SKM-1 (cell line): ENCODE data around the gene ALPK3.

Experiments used
- DNase-seq: peaks from one replicate; lab custom pipeline; 2025; ENCODE audit not compliant: unreplicated experiment; lab: John Stamatoyannopoulos, UW

ALPK3 gene, protein sequence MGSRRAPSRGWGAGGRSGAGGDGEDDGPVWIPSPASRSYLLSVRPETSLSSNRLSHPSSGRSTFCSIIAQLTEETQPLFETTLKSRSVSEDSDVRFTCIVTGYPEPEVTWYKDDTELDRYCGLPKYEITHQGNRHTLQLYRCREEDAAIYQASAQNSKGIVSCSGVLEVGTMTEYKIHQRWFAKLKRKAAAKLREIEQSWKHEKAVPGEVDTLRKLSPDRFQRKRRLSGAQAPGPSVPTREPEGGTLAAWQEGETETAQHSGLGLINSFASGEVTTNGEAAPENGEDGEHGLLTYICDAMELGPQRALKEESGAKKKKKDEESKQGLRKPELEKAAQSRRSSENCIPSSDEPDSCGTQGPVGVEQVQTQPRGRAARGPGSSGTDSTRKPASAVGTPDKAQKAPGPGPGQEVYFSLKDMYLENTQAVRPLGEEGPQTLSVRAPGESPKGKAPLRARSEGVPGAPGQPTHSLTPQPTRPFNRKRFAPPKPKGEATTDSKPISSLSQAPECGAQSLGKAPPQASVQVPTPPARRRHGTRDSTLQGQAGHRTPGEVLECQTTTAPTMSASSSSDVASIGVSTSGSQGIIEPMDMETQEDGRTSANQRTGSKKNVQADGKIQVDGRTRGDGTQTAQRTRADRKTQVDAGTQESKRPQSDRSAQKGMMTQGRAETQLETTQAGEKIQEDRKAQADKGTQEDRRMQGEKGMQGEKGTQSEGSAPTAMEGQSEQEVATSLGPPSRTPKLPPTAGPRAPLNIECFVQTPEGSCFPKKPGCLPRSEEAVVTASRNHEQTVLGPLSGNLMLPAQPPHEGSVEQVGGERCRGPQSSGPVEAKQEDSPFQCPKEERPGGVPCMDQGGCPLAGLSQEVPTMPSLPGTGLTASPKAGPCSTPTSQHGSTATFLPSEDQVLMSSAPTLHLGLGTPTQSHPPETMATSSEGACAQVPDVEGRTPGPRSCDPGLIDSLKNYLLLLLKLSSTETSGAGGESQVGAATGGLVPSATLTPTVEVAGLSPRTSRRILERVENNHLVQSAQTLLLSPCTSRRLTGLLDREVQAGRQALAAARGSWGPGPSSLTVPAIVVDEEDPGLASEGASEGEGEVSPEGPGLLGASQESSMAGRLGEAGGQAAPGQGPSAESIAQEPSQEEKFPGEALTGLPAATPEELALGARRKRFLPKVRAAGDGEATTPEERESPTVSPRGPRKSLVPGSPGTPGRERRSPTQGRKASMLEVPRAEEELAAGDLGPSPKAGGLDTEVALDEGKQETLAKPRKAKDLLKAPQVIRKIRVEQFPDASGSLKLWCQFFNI (N-terminal part only)

DNA sequence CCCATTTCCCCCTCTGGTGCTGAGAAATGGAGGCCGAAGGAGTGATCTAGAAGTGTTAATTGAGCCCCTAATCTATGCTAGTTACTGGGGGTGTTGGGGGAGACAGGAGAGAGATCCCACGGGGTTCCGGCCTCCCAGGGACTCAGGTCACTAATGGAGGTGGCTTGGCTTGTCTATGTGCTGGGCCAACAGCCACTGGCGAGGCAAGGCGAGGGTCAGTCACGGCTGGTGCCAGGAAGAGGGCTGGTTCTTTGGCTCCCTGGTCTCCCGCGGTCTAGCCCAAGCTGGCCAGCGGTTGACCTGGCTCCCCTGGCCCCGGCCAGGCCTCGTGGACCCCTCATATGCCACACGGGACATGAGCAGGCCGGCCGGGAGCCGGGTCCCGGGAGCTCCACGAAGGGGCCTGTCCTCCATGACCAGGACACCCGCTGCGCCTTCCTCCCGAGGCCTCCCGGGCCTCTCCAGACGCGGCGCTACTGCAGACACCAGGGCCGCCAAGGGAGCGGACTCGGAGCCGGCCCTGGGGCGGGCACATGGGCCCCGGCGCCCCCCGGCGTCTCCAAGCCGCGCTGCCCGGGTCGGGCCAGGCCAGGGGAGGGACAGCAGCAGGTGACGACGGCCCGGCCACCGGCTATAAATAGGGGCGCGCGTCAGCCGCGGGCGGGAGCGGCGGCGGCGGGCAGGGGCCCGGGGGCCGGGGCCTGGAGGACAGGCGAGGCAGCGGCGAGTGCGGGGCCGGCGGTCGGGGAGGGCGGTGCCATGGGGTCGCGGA lies at the start of gene ALPK3:
TSS of gene ALPK3 (plus strand) at position 663 of the 772 bp plus-strand sequence. CDS start at position 760, 97 bp downstream.
- no peak for DNase-seq

DNA sequence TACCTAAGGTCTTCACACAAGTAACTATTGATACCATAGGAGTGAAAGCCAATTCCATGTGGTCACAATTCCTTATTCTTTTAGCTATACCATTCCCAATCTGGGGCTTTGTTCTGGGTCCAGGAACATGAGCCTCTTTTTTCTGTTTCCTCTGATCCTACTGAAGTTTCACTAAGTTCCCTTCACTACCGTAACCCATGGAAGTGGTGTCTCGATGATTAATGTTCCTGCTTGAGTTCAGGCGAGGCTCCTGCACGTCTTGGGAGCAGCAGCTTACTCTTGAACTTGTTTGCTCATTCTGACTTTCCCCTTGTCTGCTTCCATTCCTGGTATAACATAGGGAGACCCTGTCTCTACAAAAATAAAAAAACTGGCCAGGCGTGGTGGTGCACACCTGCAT lies 45.1 kb upstream of the ALPK3 start:
- DNase-seq, result no peak

DNA sequence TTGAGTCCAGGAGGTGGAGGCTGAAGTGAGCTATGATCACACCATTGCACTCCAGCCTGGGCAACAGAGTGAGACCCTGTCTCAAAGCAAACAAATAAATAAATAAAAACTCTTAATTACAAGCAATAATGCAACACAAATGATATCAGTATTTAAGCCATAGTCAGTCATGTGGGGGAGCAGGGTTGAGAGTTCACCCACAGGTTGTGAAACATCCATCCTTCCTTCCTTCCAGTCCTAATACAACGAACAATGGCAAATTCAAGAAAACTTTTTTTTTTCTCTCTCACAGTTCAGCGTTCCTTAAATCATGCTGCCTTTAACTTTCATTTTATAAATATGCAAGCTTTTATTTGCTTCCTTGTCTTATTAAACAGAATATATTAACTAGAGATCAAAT lies 44.7 kb upstream of the ALPK3 start:
- peak; percentile 4 for DNase-seq

DNA sequence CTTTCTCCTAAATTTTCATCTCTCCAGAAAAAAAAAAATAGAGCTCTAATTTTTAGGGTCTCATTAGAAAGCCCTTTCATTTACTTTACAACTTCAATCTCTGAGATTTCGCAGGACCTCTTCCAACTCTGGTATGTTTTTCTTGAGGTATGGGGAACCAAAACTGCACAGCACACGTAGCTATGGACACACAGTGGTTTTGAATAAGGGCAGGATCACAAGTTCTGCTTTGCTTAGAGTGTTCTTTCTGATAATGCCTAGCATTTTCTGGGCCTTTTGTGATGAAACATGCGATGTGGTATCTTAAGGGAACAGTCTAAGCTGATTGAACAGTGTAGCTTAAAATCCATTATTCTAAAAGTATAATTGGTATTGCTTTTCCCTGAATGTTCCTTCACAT lies 43.4 kb upstream of the ALPK3 start:
- peak; percentile 30 for DNase-seq

GRCh38 chr15:84775867-84776449 lies 41.2 kb upstream of the ALPK3 start:
- DNase-seq, result no peak

GRCh38 chr15:84778194-84778593 lies 39.0 kb upstream of the ALPK3 start:
- no peak for DNase-seq

DNA sequence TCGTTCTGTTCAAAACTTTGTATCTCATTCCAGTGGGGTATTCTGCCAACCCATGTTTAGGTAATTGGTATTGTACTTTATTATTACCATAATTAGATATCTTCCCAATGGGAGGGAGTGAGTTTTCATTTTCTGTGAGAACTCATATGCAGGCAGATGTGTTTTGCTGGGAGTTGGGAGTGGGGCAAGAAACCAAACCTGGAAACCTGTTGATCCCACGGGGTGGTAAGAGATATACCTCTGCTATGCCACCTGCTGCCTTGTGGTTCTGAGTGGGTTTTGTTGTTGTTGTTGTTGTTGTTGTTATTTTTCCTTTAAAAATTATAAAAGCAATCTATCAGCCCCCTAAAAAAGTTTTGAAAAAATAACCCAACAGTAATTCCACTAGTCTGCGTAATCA lies 36.7 kb upstream of the ALPK3 start:
- no peak for DNase-seq

DNA sequence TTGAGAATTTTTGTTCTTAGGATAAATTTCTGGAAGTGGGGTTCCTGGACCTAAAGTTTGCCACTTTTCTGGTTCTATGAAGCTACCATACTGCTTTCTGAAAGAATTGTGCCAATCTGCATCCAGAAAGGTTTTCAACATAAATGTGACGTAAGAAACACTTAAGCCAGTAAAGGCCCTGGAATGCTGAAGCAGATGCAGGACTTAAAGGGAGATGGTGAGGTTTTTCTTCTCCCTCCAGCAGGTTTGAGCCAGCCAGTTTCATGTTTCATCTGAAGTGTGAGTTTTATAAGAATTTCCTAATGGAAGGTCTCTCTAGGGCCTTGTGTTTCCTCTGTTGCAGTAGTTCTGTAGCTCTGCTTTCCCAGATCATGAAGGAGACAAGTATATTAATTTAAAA lies 35.7 kb upstream of the ALPK3 start:
- DNase-seq, result no peak

DNA sequence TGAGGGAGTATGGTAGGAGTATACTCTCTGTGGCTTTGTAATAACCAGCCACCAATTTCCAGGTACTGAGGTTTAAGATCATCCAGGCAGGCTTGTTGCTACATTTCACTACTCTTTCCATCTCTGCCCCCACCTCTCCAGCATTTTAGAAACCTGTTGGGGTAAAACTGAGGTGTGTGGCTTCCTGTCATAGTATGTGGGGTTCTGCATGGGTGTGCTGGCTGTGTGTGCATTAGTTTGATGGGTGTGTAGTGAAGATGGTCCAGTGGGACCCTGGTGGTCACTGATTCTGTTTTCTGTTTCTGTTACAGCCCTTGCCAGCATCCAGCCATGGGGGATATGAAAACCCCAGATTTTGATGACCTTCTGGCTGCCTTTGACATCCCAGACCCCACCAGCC lies 34.8 kb upstream of the ALPK3 start:
- DNase-seq, result no peak

DNA sequence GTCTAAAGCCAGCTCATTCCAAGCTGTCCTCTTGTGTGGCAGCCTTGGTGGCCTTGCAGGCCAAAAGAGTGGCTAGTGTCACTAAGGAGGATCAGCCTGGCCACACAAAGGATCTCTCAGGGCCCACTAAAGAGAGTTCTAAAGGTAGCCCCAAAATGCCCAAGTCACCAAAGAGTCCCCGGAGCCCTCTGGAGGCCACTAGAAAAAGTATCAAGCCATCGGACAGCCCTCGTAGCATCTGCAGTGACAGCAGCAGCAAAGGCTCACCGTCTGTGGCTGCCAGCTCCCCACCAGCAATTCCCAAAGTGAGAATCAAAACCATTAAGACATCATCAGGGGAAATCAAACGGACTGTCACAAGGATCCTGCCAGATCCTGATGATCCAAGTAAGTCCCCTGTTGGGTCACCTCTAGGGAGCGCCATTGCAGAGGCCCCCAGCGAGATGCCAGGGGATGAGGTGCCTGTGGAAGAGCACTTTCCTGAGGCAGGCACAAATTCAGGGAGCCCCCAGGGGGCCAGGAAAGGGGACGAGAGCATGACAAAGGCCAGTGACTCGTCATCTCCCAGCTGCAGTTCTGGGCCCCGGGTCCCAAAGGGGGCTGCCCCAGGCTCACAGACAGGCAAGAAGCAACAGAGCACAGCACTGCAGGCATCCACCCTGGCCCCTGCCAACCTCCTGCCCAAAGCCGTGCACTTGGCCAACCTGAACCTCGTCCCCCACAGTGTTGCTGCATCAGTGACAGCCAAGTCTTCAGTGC lies 33.5 kb upstream of the ALPK3 start:
- DNase-seq, result no peak

DNA sequence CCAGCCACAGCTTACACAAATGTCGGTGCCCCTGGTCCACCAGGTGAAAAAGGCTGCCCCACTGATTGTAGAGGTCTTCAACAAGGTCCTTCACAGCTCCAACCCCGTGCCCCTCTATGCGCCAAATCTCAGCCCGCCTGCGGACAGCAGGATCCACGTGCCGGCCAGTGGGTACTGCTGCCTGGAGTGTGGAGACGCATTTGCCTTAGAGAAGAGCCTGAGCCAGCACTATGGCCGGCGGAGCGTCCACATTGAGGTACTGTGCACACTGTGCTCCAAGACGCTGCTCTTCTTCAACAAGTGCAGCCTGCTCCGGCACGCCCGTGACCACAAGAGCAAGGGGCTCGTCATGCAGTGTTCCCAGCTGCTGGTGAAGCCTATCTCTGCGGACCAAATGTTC lies 32.9 kb upstream of the ALPK3 start:
- DNase-seq, result no peak

- no peak for DNase-seq
Measured at GRCh38 chr15:84785053-84785452, 32.1 kb upstream of the ALPK3 start.

- DNase-seq, result no peak
Measured at GRCh38 chr15:84788500-84788899, 28.7 kb upstream of the ALPK3 start.

DNA sequence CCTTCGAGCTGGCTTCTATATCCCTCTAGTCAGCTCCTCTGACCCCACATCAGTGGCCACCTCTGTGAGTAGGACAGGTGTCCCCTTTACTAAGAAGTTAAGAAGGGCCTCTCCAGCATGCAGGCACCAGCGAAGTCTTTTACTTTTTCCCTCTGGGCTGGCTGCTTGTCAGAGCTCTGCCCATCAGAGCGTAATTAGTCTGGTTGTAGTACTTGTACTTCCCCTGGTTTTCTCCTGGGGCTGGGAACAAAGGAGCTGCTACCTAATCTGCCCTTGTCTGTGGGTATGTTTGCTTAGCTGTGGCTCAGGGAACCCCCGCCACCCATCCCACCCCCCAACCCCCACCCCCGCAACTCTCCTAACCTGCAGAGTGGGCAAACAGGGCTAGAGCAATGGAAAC lies 27.4 kb upstream of the ALPK3 start:
- DNase-seq, result no peak

DNA sequence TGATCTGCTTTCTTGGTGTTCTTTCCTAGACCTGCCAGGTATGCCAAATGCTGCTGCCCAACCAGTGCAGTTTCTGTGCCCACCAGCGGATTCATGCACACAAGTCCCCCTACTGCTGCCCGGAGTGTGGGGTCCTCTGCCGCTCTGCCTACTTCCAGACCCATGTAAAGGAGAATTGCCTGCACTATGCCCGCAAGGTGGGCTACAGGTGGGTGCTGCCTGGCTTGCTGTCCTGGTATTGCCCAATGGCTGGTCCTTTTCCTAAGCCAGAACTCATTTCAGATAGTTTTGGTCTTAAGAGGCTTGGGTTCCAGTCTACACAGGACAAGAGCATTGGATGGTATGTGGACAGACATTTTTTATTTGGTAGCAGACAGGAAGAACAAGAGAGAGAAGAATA lies 26.5 kb upstream of the ALPK3 start:
- DNase-seq, result no peak

- no peak for DNase-seq
Measured at GRCh38 chr15:84791763-84792162, 25.4 kb upstream of the ALPK3 start.

DNA sequence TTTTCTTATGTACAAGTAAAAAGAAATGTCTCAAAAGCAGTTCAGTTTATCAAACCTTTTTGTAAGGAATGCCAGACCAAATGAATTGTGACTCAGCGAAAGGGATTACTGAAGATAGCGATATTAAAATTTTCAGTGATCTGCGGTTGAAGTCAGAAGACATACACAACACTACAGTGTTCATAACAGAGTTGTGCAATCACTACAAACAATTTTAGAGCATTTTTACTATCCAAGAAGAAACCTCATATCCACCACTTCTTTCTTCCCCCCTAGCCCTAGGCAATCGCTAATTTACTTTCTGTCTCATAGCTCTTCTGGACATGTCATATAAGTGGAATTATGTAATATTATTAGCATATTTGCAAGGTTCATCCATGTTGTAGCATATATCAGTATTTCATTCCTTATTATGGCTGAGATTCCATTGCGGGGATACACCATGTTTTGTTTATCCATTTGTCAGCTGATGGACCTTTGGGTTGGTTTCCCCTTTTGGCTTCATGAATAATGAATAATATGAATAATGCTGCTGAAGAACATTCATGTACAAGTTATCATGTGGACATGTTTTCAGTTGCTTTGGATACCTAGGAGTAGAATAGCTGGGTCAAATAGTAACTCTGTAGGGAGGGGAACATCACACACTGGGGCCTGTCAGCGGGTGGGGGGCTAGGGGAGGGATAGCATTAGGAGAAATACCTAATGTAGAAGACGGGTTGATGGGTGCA lies 23.6 kb upstream of the ALPK3 start:
- no peak for DNase-seq

DNA sequence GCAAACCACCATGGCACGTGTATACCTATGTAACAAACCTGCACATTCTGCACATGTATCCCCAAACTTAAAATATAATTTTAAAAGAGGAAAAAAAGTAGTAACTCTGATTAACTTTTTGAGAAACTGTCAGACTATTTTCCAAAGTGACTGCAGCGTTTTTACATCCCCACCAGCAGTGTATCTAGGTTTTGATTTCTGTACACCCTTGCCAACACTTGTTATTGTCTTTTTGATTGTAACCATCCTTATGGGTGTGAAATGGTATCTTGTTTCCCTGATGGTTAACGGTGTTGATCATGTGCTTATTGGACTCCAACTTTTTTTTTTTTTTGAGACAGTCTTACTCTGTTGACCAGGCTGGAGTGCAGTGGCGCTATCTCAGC lies 23.0 kb upstream of the ALPK3 start:
- no peak for DNase-seq

GRCh38 chr15:84795186-84795585 lies 22.0 kb upstream of the ALPK3 start:
- DNase-seq, result no peak
